GM21529 (cell line): ENCODE measurements around the gene DYNLT2.

Experiments used
- ATAC-seq: cut with Tn5 transposase; IDR thresholded peaks from one replicate; pipeline ENCODE4 v1.9.1; 2021; ENCODE audit not compliant: unreplicated experiment

DYNLT2 gene

GRCh38 chr6:169738976-169739529 lies 12.3 kb downstream of the DYNLT2 start:
- no peak for ATAC-seq

- ATAC-seq, result no peak
Observed at GRCh38 chr6:169738204-169738975, 13.0 kb downstream of the DYNLT2 start.

- no peak for ATAC-seq
Observed at GRCh38 chr6:169729961-169730360, 21.4 kb downstream of the DYNLT2 start.

GRCh38 chr6:169726963-169727362 lies 24.4 kb downstream of the DYNLT2 start:
- no peak for ATAC-seq

- ATAC-seq, result no peak
Observed at GRCh38 chr6:169726049-169726400, 25.3 kb downstream of the DYNLT2 start.

- peak; percentile 11 for ATAC-seq
Observed at GRCh38 chr6:169725125-169726048, 26.0 kb downstream of the DYNLT2 start.

- peak; percentile 45 for ATAC-seq
Observed at GRCh38 chr6:169724494-169725124, 26.8 kb downstream of the DYNLT2 start, which contains the start of gene PHF10. Gene PHF10, minus strand, starts transcription at chr6:169724500. Its CDS starts 569 bp downstream, at chr6:169723931.

GRCh38 chr6:169723991-169724493 lies 27.3 kb downstream of the DYNLT2 start:
- peak; percentile 42 for ATAC-seq

GRCh38 chr6:169723200-169723909 lies 28.0 kb downstream of the DYNLT2 start:
- peak; percentile 27 for ATAC-seq

GRCh38 chr6:169722362-169723199 lies 28.8 kb downstream of the DYNLT2 start:
- ATAC-seq, result peak; percentile 27

- ATAC-seq, result no peak
Observed at GRCh38 chr6:169720207-169720855, 31.0 kb downstream of the DYNLT2 start.

- no peak for ATAC-seq
Observed at GRCh38 chr6:169719117-169719516, 32.3 kb downstream of the DYNLT2 start.

GRCh38 chr6:169714595-169714994 lies 36.8 kb downstream of the DYNLT2 start:
- no peak for ATAC-seq

- no peak for ATAC-seq
Observed at GRCh38 chr6:169714178-169714577, 37.2 kb downstream of the DYNLT2 start.

GRCh38 chr6:169710009-169710408 lies 41.4 kb downstream of the DYNLT2 start:
- no peak for ATAC-seq

GRCh38 chr6:169709293-169709692 lies 42.1 kb downstream of the DYNLT2 start:
- no peak for ATAC-seq

GRCh38 chr6:169707772-169708171 lies 43.6 kb downstream of the DYNLT2 start:
- ATAC-seq, result no peak

GRCh38 chr6:169702840-169703246 lies 48.5 kb downstream of the DYNLT2 start:
- peak; percentile 18 for ATAC-seq
